Left forelimb (tissue), 1 donor: ENCODE results near the gene RB1.
A peak's percentile ranks its signal among the peaks of the same experiment; 100 is the strongest.

Experiments used
- DNase-seq: peaks from one replicate; pipeline ENCODE4 v3.0.0-alpha.2; 2018; ENCODE audit warnings: low spot score

RB1 gene

DNA sequence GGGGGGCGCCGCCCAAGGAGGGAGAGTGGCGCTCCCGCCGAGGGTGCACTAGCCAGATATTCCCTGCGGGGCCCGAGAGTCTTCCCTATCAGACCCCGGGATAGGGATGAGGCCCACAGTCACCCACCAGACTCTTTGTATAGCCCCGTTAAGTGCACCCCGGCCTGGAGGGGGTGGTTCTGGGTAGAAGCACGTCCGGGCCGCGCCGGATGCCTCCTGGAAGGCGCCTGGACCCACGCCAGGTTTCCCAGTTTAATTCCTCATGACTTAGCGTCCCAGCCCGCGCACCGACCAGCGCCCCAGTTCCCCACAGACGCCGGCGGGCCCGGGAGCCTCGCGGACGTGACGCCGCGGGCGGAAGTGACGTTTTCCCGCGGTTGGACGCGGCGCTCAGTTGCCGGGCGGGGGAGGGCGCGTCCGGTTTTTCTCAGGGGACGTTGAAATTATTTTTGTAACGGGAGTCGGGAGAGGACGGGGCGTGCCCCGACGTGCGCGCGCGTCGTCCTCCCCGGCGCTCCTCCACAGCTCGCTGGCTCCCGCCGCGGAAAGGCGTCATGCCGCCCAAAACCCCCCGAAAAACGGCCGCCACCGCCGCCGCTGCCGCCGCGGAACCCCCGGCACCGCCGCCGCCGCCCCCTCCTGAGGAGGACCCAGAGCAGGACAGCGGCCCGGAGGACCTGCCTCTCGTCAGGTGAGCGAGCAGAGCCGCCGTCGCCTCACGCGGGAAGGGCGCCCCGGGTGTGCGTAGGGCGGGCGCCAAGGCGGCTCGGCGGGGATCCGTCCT lies at the start of gene RB1:
RB1 (plus strand) TSS at position 393 of the 784 bp plus-strand sequence; CDS start at position 555, 162 bp downstream.
- peak; percentile 93 for DNase-seq

DNA sequence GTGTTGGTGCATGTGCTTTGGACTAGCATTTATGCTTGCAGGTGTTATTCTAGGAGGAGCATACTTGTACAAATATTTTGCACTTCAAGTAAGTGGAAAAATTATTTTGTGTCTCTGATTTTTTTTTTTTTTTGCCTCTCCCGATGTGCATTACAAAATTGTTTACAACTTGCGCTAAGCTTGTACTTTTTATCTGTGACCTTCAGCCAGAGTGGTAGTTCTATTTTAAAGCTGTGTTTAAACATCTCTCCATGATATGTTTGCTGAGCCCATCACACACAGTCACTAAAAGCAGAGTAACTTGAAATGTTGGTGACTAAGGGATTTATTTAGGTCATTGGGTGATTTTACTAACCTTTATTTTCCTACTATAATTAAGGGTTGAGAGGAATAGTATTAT lies 49.7 kb upstream of the RB1 start:
- no peak for DNase-seq

DNA sequence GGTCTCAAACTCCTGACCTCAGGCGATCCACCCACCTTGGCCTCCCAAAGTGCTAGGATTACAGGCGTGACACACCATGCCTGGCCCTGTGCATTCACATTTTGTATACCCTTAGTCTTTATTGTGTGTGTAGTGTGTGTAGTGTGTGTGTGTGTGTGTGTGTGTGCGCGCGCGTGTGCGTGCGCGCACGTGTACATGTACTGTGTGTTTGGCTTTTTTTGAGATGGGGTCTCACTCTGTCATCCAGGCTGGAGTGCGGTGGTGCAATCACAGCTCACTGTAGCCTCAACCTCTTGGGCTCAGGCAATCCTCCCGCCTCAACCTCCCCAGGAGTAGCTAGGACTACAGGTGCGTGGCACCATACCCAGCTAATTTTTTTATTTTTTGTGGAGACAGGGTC lies 48.5 kb upstream of the RB1 start:
- DNase-seq: no peak

DNA sequence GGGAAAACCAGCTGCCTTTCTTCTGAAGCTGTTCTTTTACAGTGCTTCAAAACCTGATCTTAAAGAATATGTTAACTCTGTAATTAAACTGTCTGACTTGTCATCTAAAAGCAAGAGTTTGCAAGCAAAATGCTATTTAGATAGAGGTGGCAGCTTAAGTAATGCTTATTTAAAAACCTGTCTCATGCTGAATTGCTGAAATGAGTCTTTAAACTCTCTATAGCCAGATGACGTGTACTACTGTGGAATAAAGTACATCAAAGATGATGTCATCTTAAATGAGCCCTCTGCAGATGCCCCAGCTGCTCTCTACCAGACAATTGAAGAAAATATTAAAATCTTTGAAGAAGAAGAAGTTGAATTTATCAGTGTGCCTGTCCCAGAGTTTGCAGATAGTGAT lies 47.6 kb upstream of the RB1 start:
- no peak for DNase-seq

DNA sequence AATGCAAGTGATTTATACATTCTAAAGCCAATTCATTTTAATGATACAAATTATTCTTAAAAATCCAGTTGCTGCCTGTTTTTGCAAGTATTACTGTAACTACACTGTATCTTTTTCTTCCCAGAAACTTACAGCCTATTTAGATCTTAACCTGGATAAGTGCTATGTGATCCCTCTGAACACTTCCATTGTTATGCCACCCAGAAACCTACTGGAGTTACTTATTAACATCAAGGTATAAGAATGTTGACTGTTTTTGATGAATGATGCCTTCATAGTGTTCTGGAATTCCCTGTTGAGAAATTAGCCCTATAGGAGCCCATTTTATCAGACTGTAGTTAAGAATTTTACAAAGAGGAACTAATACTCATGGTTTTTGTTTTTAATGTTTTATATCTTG lies 45.5 kb upstream of the RB1 start:
- DNase-seq: no peak

DNA sequence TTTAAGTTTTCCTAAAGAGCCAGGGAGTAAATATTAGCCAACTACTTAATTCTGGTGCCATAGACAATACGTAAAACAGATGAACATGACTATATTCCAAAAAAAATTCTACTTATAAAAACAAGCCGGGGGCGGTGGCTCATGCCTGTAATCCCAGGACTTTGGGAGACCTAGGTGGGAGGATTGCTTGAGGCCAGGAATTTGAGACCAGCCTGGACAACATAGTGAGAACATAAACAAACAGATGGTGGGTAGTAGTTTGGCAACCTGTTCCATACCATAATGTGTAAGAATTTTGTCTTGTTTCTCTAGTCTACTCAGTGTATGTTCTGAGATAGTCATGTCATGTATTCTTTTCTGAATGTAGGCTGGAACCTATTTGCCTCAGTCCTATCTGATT lies 45.1 kb upstream of the RB1 start:
- no peak for DNase-seq

DNA sequence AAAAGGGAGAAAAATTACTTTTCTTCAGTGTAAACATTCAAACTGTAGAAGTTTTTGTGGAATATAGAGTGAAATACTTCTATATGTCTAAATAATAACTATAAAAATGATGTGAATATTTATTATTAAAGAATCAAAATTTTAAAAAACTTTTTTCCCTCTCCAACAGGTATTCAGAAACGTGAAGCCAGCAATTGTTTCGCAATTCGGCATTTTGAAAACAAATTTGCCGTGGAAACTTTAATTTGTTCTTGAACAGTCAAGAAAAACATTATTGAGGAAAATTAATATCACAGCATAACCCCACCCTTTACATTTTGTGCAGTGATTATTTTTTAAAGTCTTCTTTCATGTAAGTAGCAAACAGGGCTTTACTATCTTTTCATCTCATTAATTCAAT lies 42.6 kb upstream of the RB1 start:
- no peak for DNase-seq

DNA sequence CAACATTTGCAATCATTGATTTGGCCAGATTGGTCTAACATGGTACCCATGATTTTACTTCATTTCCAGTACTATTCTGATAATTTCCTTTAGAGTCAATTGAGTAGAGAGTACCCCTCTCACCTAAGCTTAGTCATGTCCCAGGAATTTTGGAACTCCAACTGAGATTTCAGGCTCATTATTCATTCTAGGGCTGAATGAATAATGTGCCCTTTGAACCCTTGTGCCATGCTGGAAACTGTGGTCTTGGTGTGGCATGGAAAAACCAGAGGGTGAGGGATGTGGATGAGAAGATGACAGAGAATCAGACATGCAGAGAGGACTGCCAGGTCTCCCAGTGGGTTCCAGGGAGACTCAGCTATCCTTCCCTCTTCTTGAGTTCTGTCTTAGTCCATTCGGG lies 40.4 kb upstream of the RB1 start:
- DNase-seq: no peak

DNA sequence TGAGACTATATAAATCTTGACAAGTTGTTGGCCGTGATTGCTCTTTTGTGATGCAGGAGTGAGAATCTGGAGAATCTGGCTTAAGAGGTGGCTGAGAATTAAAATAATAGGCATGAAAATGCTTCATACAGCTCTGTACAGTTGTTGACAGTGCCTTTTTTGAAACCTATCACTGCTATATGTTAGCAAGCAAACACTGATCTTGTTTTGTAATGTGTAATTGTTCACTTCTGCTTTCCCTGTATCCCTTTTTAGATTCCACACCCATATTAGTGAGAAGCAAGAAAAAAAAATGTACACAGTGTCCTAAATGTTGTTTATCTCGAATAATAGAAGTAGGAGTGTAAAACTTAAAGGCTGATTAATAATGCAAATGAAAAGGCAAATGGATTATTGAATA lies 39.5 kb upstream of the RB1 start:
- no peak for DNase-seq

DNA sequence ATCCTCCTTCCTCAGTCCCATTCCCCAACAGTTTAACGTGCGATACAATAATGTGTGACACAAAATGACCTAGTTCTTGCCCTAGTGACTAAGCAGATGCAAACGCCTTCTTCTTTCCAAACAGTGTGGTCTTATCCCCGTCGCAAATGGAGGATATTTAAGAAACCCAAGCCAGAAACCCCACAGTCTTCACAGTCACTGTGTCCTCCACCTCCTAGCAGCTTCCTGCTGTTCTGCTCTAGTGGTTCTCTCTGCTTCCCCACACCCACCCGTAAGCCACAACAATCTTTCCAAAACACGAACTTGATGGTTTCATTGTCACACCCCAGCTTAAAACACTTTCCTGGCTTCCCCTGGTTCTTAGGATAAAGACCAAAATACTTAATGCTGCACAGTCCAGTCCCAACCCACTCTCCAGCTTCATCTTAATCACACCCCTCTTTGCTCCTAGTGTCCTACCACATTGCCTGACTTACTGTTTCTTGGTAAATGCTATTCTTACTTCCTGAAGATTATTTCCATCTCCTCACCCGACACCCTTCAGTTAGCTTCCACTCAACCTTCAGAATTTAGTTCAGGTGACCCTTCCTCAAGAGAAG lies 38.2 kb upstream of the RB1 start:
- DNase-seq: no peak

DNA sequence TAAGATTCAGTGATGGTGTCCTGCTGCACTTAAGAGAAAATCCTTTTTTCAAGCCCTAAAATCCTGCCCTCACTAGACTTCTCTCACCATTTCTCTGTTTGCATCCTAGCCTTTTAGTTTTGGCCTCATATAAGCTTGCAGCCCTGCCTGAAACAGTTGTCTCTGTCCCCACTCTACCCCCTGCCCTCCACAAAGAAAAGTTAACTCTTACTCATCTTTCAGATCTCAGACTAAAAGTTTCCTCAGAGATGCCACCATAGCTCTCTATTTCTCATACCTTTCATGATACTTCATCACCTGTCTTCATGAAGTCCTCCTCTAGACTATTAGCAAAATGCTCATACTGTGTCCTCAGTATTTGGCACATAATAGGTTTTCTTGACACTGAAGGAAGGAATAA lies 37.4 kb upstream of the RB1 start:
- no peak for DNase-seq

DNA sequence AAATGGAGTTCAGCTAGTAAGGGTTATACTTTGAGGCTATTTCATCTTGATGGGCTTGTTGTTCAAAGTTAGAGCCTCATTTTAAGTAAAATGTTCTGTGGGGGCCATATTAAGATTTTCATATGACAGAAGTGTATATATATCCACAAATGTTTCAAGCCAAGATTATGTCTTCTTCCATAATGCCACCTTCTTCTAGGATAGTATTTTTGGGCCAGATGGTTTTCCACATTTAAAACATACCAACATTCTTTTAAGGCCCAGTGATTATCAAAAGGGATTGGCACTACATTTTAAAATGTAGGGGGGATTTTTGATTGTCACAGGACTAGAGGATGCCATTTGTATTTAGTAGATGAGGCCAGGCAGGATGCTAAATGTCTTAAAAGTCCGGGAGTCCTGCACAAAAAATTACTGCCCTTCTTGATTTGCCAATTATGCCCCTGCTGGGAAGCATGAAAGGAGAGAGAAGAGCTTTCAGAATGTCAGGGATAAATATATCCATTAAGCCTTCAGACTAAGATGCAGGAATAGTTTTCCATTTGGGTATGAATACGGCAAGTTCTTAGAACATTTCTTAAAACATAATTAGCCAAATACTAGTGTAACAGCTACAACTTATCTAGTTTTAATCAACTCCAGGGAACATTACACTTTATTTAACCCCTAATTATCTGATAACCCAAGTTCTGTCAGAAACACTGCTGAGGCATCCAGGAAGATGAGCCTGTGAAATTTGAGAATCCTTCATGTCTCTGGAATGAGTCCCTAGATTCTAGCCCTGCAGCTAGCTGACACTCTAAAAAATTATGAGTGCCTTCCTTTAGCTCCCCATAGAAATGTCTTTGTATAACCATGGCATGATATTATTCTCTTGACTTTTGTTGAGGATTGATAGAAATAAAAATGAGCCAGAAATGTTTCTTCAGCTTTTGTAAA lies 36.6 kb upstream of the RB1 start:
- no peak for DNase-seq

DNA sequence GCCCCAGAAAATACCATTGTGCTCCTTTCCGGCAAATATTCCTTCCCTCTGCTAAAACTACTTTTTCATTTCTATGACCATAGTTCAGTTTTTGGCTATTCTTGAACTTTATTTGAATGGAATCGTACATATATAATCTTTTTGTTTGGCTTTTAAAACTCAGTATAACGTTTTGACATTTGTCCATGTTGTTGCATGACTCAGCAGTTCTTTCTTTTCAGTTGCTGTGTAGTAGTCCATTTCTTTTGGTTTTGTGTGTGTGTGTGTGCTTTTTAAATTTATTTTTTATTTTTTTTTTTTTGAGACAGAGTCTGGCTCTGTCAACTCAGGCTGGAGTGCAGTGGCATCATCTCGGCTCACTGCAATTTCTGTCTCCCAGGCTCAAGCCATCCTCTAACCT lies 35.5 kb upstream of the RB1 start:
- no peak for DNase-seq

DNA sequence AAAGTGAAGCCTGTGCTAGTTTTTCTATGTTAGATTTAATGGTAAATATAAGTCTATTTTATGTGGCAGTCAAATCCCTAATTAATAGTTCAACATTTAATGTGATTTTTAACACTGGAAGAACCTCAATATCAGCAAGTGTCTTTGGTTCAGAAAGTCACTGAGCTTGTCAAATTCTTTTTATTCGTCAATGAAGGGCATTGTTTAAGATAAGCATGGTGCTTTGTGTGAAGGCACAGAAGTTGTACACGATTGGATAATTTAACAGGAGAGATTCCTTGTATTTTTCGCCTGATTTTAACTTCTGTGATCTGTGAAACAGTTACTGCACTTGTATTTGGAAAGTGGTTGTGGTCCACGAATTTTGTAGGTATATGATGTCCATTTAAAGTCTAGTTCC lies 30.2 kb upstream of the RB1 start:
- DNase-seq: no peak

DNA sequence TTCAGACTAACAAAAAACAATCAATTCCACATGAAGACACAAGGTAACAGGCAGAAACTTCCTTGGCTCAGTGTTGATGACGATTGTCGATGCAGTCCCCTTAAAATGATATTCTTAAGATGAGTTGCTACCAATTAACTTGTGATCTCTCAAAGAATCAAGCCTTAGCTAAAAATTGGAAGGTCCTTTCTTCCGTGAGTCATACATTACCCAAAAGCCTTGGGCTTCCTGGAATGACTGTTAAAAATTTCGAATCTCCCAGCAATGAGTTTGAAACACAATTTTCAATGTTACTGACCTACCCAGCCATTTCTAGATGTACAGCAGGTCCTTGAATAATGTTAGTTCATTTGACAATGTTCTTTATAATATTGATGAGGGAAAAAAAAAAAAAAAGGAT lies 28.0 kb upstream of the RB1 start:
- no peak for DNase-seq

DNA sequence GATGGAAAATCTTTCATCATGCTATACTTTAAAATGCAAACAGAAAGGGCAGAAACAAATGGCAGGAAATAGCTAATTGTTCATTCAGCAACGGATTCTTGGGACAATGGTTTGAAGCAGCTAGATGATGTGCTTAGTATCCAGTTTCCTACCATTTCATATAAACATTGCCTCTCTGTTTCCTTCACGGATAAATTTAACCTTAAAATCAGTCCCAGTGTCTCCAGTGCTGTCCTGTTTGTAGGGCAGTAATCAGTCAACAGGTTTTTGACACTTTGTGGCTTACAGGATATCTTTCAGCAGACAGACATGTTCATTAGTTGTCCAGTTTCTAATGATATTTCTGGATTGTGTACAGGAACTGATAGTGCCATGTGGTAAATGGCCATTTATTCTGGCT lies 24.7 kb upstream of the RB1 start:
- no peak for DNase-seq

DNA sequence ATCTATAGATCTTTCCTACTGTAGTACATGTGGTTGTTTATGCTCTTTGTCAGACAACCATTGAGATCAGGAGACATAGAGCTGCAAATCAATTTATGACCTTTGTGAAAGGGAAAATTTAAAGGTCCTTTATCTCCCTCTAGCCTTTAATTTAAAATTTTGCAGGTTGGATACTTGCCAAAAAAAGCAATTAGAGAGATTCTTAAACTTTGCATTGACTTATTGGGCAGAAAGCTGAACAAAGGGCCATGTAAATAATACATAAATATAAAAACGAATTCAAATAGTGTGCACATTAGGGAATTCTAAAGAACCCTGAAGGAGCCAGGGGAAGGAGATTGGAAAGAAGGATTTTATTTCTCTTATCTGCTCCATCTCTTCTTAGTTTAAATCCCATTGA lies 22.0 kb upstream of the RB1 start:
- no peak for DNase-seq

DNA sequence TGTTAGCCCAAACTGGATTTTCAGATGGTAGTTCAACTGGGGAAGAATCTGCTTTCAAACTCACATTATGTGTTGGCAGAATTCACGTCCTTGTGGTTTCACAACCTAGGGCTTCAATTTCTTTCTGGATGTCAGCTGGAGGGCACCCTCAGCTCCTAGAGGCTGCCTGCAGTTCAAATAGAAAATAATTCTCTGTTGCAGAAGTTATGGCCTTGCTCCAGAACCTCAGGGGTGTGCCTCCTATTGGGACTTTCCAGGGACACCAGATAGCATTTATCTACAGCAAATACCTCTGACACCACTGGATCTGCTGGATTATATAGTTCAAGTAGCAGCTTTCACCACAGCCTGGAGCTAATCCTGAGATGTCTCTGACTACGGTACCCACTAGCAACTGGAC lies 11.8 kb upstream of the RB1 start:
- no peak for DNase-seq

DNA sequence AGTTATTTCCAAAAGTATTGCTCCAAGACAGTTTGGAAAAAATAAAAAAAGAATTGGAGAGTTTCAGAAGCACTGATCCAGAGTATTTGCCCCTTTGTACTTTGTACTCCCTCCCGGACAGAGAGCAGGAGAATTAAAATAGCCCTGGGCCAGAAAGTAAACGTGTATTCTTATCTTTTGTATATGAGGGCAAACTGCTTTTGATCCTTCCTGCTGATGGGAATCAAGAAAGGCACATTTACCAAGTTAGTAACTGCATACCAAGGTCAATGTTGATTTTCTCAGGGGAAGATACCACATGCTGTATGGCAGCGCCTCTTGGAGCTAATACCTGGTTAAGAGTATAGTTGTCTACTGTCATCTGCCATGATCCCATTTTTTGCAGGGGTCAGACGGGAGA lies 10.9 kb upstream of the RB1 start:
- DNase-seq: no peak

DNA sequence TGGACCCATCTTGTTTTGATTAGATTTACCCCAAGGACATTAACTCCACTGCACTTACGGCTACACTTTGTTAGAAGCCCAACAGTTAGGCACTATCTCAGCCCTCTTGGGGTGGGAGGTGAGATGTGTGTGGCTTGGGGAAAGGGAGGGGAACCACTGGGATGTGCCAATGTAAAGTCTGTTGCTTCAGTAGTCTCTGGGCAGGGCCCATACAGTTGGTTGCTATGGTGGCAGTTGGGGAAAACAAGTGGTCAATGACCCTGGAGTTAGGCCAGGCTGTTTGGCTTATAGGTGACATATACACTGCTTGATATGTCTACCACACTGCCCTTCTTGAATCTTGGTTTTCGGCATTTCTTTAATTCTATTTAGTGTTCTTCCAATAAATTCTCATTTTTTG lies 8.9 kb upstream of the RB1 start:
- DNase-seq: no peak

DNA sequence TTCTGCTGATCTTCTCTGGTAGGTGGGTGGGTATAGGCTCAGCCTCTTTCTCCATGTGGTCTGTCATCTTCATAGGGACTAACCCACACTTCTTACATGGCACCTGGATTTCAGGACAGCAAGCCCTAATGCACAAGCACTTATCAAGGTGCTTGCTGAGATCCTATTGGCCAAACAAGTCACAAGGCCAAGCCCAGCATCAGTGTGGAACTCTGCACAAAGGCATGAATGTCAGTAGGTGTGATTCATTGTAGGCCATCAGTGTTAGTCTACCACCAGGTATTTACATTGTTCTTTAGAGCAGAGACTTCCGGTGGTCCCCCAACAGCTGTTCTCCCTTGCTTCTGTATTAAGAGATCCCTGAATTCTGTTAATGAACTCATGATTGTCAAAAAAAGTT lies 8.3 kb upstream of the RB1 start:
- DNase-seq: no peak

DNA sequence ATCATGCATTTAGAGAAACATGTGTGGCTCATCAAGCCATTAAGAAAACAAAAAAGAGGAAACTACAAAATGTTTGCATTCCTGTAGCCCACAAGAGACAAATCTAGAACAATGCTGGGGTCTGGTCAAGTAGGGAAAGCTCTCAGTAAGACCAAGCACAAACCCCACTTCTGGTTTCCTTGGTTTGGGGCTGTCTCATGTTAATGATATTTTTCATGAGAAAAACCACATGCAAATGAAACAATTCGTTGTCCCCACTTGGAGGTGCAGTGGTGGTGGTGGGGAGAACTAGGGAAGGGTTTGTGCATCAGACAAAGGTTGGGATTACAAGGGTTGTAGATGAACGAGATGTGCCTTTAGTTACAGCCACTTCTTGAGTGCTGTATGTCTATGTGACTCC lies 7.0 kb upstream of the RB1 start:
- DNase-seq: no peak
